Motor neuron (in vitro differentiated cells): ENCODE data around the gene MYRIP. TPM values are rescaled to one million over a fixed set of nuclear protein-coding genes. Genes with fewer than 3 reads are reported as not detected.

Experiments
- ATAC-seq, 8 experiments: fragments of 200-7000 bp; cut with Tn5 transposase; replicated peaks in 6 of 8; 2 replicates each; pipeline ENCODE4 v1.8.0; 2021; ENCODE audit warnings: mild to moderate bottlenecking in 8 of 8, moderate library complexity in 8 of 8
- H3K27ac ChIP-seq, 2 donors: fragments of 250-450 bp; sonication (Bioruptor Pico); 2 replicates each; pipeline ENCODE4 v1.9.0; 2021; ENCODE audit warnings: antibody characterized with exemption in 2 of 2, mild to moderate bottlenecking in 2 of 2, moderate library complexity in 1 of 2
- H3K4me1 ChIP-seq, 2 donors: fragments of 250-450 bp; sonication (Bioruptor Pico); replicated peaks in 1 of 2; 2 replicates each; pipeline ENCODE4 v1.6.1; 2021; ENCODE audit warnings: antibody characterized with exemption in 2 of 2, mild to moderate bottlenecking in 2 of 2, moderate library complexity in 1 of 2
- H3K4me3 ChIP-seq, 5 donors: fragments of 250-450 bp; sonication (Bioruptor Pico); 2 replicates each; pipeline ENCODE4 v1.9.0; 2021; ENCODE audit warnings: antibody characterized with exemption in 5 of 5, mild to moderate bottlenecking in 5 of 5, moderate library complexity in 4 of 5
- WGBS, 10 experiments: fragments of 450-650 bp; shearing (Covaris generic); methylation state at CpG; one replicate each; pipeline ENCODE4 v1.0.0; 2022; 5-methylcytosine and 5-hydroxymethylcytosine counted together
- in situ Hi-C, 9 experiments: fragments of 400-800 bp; cut with MboI; loops; one replicate each; pipeline ENCODE4 v1.15.0; 2021; ENCODE audit warnings: low sequenced_read_pairs in 9 of 9, low pct_unique_long_range_greater_than_20kb in 2 of 9; ENCODE audit not compliant: unreplicated experiment in 9 of 9
- total RNA-seq, 8 experiments: library from RNA; unstranded; fragments of 300-600 nt; gene quantifications; 2 replicates each; pipeline versions ENCODE4 v1.2.3 to v1.2.4, GENCODE V29; 2022

MYRIP gene
- total RNA-seq, 8 experiments from 2014 or later: 1.5 to 10.1 (median 3.2) TPM

DNA sequence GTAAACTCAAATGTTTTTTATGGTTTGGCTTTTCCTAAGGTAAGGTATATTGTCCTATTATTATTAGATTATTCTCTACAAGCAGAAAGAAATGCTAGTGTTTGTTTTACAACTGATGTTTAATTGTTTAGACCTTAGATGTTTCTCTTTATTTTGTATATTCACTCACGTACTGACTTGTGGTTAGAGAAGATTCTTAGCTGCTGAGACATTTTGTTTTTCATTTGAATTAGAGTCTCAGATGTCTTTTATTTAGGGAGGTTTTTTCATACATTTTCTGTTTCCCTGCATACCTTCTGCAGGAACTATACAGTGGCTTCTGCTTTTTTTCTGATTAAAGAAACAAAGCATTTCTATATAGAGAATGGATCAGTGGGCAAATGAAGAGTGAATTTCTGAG, 110.9 kb downstream of the MYRIP start:
- Histone ChIP-seq H3K4me3 (no peak overlapping the region), H3K27ac (no peak overlapping the region), H3K4me1 (no peaks in the 10 kb centered on the region)
- in situ Hi-C loops: no loop called here
- 18 to 100% (median 67%) methylated on average over 1 of the region's 1 CpG; no CpG with 5 or more reads in 1 of the 10 experiments for WGBS, 10 experiments
- ATAC-seq: no peak

DNA sequence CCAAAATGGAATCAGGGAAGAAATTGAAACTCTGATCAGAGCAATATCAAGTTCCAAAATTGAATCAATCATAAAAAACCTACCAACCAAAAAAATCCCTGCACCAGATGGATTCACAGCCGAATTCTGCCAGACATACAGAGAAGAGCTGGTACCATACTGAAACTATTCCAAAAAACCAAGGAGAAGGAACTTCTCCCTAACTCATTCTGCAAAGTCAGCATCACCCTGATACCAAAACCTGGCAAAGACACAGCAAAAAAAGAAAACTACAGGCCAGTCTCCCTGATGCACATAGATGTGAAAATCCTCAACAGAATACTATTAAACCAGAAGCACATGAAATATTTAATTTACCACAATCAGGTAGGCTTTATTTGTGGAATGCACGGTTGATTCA, 118.1 kb downstream of the MYRIP start:
- ATAC-seq: no peak
- WGBS, 10 experiments: 0 to 77% (median 28%) methylated on average over 1 to 2 of the region's 2 CpGs; no CpG with 5 or more reads in 2 of the 10 experiments
- no peaks in the 10 kb centered on the region for H3K4me1 ChIP-seq
- no peak overlapping the region for H3K27ac ChIP-seq
- in situ Hi-C loops: no loop called here
- no peak overlapping the region for H3K4me3 ChIP-seq

DNA sequence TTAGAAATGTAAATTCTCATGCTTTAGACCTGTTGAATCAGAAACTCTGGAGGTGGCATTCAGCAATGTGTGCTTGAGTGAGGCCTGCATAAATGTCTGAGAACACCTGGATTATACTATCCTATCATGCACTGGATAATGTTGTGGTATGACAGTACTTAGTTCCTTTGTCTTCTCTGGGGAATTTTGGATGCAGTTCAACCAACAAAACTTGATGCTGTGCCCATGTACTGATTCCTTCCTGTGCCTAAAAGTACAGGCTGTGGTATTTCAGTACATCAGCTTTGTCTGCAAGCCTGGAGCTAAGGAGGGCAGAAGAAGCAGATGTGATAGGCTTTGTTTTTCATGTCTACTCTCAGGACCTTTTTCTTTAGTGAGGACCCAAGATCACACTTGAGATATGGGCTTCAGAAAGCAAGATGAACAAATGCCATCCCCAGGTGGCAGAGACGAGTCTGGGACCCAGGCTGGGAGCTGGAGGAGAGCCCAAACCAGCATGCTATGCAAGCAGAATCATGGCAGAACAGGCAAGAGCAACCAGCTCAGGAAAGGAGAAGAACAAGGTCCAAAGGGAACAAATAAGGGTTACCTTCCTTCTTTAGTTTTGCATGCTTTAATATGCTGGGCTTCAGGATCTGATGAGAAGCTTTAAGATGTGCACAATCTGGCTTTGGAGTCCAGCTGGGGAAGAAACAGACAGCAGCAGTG, 124.7 kb downstream of the MYRIP start:
- Histone ChIP-seq H3K27ac (no peak overlapping the region), H3K4me1 (no peaks in the 10 kb centered on the region), H3K4me3 (no peak overlapping the region)
- 0 to 17% (median 14%) methylated on average over 1 of the region's 1 CpG; no CpG with 5 or more reads in 7 of the 10 experiments for WGBS, 10 experiments
- ATAC-seq: no peak
- in situ Hi-C loops: no loop called here

DNA sequence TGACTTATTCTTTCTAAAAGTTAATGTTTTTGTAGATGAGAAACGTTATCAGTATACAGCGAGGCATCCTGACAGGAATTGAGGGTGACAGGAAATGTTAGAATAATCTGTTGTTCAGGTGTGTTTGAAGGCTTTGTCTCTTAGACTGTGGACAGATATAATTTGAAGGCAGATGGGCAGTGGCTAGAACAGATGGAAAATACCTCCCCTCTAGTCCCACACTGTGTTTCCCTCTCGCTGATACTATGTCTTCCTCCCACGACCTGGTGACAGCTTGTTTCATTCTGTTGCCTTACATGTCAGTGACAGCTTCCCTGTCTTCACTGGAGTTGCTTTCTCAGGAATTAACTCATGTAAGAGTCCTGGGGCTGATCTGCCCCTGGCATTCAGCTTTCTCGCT, 125.3 kb downstream of the MYRIP start:
- no peak for ATAC-seq
- 20 to 94% (median 70%) methylated on average over 1 to 5 of the region's 5 CpGs; no CpG with 5 or more reads in 1 of the 10 experiments for WGBS, 10 experiments
- H3K4me3 ChIP-seq: no peak overlapping the region
- H3K27ac ChIP-seq: no peak overlapping the region
- H3K4me1 ChIP-seq: no peaks in the 10 kb centered on the region
- in situ Hi-C loops: no loop called here

DNA sequence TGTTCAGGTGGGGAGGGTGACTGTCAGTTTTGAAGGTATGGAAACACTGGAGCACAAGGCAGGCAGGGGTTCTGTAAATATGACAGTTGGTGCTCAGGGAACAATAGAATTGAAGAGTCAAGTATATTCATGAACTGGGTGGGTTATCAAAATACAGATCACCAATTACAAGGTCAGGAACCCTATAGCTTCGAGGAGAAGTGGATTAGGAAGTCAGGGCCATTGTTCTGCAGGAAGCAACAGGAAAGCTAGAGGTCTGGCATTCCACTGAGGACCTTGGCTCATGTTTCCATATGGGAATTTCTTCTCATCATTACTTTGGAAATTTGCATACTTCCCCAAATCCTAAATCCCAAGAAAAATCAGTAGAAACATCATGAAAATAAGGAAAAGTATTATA, 125.9 kb downstream of the MYRIP start:
- no peak for ATAC-seq
- Histone ChIP-seq H3K4me3 (no peak overlapping the region), H3K27ac (no peak overlapping the region), H3K4me1 (no peaks in the 10 kb centered on the region)
- in situ Hi-C loops: no loop called here
- 0 to 40% (median 18%) methylated on average over 1 of the region's 1 CpG; no CpG with 5 or more reads in 4 of the 10 experiments for WGBS, 10 experiments

DNA sequence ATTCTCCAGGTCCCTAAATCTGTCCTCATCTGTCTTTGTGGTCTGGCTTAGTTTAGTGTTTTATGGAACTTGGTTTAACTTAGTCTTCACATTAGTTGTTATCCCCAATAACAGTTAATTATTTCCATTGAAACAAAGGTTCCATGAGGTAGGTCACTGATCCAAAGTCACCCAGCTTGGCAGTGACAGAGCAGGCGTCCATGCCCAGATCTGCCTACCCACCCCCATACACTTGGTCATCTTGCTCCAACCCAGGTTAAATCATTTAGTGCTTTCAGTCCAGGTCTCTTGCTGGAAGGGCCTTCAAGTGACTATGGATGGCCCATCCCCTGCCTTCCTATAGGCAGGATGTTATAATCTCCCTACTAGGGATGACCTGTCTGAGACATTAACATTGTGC, 127.4 kb downstream of the MYRIP start:
- no peak overlapping the region for H3K27ac ChIP-seq
- 63% methylated on average over 1 of the region's 1 CpG; no CpG with 5 or more reads in 9 of the 10 experiments for WGBS, 10 experiments
- no peak overlapping the region for H3K4me3 ChIP-seq
- in situ Hi-C loops: no loop called here
- ATAC-seq: no peak
- H3K4me1 ChIP-seq: no peaks in the 10 kb centered on the region

DNA sequence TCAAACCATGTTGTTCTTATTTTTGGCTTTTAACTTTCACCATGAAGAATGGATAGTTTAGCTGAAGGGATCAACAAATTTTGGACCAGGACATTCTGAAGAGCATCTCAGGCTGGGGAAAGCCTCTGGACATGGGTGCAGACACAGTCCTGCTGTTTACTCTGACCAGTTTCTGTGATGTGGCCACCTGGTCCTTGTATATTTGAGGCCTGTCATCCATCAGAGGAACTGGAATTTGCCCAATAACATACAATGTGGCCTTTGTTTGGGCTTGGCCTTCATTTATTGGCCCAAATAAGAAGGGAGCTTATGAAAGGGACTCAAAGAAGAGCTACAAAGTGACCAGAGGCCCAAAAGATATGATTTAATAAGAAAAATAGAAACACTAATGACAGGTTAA, 127.9 kb downstream of the MYRIP start:
- Histone ChIP-seq H3K27ac (no peak overlapping the region), H3K4me3 (no peak overlapping the region), H3K4me1 (no peaks in the 10 kb centered on the region)
- in situ Hi-C loops: no loop called here
- ATAC-seq: no peak

DNA sequence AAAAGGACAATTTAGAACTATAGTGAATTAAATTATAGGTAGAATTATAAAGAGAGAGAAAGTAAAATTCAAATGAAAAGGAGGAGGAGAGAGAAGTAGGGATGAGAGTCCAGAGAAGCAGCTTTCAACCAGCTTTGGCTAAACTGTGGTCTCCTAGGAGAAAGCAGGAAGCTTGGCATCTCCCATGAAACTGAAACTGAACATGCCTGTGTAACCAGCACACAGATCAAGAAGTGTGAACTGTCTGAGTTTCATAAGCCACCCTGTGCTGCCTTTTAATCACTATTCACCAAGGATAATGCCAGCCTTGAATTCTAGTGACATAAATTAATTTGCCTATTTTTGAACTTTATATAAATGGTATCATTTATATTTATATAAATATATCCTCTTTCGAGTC, 128.5 kb downstream of the MYRIP start:
- Histone ChIP-seq H3K4me1 (no peaks in the 10 kb centered on the region), H3K4me3 (no peak overlapping the region), H3K27ac (no peak overlapping the region)
- ATAC-seq: no peak
- in situ Hi-C loops: no loop called here
- WGBS, 10 experiments: 0 to 60% (median 40%) methylated on average over 1 of the region's 1 CpG; no CpG with 5 or more reads in 3 of the 10 experiments

DNA sequence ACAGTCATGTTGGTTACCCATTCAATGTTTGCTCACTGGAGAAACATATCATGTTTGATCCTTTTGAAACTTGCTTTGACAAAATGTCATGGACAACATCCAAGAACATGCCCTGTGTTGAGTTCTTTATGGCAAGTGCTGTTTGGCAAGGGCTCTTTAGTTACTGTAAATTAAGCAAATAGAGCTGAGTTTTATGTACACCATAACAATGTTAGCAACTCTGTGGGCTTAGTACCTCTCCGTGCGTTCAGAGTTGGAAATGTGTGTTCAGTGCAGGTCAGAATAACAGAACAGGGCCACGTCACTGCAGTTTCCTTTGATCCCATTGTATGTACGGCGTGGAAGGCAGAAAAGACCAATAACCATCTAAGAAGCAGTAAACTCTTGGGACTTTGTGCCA, 132.5 kb downstream of the MYRIP start:
- 54 to 96% (median 90%) methylated on average over 2 to 5 of the region's 5 CpGs; no CpG with 5 or more reads in 5 of the 10 experiments for WGBS, 10 experiments
- no peaks in the 10 kb centered on the region for H3K4me1 ChIP-seq
- H3K4me3 ChIP-seq: no peak overlapping the region
- no peak for ATAC-seq
- no peak overlapping the region for H3K27ac ChIP-seq
- in situ Hi-C loops: no loop called here

DNA sequence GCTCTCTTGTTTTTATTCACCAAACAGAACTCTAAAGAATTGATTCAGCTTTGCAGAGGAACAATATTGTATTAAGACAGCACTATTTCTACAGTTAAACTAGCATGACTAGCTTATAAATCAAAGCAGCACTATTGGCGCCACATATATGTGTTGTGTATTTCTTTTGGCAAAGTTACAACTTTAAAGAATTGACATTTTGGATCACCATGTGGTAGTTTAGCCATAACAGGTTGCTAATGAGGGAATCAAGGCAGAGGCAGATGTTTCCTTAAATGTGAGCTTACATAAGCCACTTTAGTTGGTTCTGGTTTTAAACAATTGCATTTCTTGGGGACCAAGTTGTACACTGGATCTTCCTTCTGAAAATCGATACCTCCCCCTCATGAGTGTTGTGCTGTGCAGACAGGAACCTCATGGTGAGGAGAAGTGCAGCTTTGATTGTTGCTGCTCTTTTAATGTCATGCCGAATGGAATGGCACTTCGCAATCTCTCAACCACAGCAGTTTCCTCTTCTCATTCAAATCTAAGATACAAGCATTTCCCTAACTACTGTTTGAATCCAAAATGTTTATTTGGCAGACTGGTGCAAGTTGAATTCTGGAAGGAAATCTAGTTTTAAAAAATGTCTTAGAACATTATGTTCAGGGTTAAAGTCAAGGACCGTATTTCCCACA, 151.2 kb downstream of the MYRIP start:
- no peak overlapping the region for H3K27ac ChIP-seq
- H3K4me3 ChIP-seq: no peak overlapping the region
- ATAC-seq: no peak
- in situ Hi-C loops: no loop called here
- no peaks in the 10 kb centered on the region for H3K4me1 ChIP-seq
- WGBS, 10 experiments: 0 to 81% (median 52%) methylated on average over 1 to 5 of the region's 5 CpGs

DNA sequence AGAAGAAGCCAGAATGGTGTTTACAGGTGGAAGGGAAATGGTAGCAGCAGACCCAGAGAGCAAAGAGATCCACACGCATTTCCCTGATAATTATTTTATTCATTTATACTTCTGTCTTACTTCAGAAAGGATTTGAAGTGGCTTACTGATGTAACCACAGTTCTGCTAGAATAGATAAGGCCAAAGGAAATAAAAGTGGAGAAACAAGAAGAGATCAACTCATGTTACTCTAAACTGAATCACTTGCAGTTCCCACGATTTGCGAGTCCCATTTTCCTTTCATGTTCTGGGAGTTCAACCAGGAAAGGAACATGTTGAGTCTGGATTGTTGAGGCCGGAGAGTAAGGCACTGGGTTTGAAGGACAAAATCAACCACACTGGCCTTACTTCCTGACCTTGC, 151.8 kb downstream of the MYRIP start:
- 6 to 100% (median 72%) methylated on average over 1 to 4 of the region's 4 CpGs; no CpG with 5 or more reads in 1 of the 10 experiments for WGBS, 10 experiments
- no peak for ATAC-seq
- Histone ChIP-seq H3K4me3 (no peak overlapping the region), H3K4me1 (no peaks in the 10 kb centered on the region), H3K27ac (no peak overlapping the region)
- in situ Hi-C loops: no loop called here

DNA sequence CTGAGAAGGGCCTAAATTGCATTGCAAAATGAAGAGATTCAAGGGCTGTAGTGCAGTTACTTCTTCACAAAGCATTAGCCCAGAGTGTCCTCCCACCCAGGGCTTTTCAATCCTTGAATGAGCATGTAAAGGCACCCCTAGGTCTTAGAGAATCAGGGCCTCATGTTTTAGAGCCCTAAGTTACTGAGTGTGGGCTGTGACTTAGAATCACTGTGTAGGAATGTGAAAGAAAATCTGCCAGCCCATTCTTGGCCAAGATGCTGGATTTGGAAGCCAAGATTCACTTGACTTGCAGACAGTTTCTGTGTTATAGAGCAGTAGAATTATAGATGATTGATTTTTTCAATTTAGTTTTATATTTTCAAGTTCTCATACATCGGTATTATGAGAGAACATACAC, 153.2 kb downstream of the MYRIP start:
- no peak overlapping the region for H3K4me3 ChIP-seq
- 9 to 100% (median 52%) methylated on average over 1 of the region's 1 CpG; no CpG with 5 or more reads in 2 of the 10 experiments for WGBS, 10 experiments
- H3K27ac ChIP-seq: no peak overlapping the region
- no peaks in the 10 kb centered on the region for H3K4me1 ChIP-seq
- in situ Hi-C loops: no loop called here
- no peak for ATAC-seq

DNA sequence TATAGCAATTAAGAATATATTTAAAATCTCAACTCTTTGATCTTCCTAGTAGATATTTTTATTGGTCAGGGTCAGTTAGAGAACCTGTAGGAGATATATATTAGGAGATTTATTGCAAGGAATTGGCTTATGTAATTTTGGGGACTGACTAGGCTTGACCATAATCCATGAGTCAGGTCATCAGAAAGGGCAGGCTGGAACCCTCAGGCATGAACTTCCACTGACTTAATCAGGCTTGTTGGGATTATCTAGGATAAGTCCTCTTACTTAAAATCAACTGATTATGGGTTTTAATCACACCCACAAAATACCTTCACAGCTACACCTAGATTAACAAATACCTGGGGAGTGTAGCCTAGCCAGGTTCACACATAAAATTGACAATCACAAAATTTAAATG, 156.1 kb downstream of the MYRIP start:
- in situ Hi-C loops: no loop called here
- Histone ChIP-seq H3K4me3 (no peak overlapping the region), H3K4me1 (no peaks in the 10 kb centered on the region), H3K27ac (no peak overlapping the region)
- no peak for ATAC-seq

DNA sequence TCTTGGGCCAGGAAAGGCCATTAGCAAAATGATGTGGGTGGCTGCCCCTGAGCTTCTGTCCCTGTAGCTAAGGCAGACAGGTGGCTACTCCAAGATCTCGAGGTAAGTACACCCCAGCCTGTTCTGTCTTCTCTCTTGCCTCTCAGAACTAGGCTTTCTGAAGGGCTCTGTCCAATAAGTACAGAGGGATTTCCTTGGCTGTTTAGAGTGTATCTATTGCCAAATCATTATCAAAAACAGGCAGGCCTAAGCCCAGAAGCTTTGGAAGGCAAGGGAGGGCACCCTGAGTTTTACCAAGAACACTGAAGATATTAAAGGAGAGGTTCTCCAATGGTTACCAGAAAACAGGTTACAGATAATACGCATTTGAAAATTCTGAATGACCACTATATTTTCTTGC, 156.6 kb downstream of the MYRIP start:
- no peaks in the 10 kb centered on the region for H3K4me1 ChIP-seq
- in situ Hi-C loops: no loop called here

More for the DNA sequence above, 156.6 kb downstream of the MYRIP start:
- H3K27ac ChIP-seq: no peak overlapping the region
- 0 to 83% (median 50%) methylated on average over 1 to 2 of the region's 2 CpGs; no CpG with 5 or more reads in 3 of the 10 experiments for WGBS, 10 experiments
- no peak overlapping the region for H3K4me3 ChIP-seq
- ATAC-seq: no peak
